Stimulated activated CD4-positive, alpha-beta T cell treated with anti-CD3 and anti-CD28 coated beads, Interleukin-12 subunit alpha, Interleukin-12 subunit beta, amount 100 ng/mL, for 24 hours (primary cell): Measurements from ENCODE around the gene SHISA9.
"Not testable (repeated sequence)": the region's sequence is repeated elsewhere in the genome, so short reads cannot be mapped to it uniquely, and the experiment has no call there.

Source experiments
- DNase-seq, 2 experiments: peaks; one replicate each; pipeline ENCODE4 v3.0.0-alpha.2; 2020; ENCODE audit warnings: low read depth in 2 of 2

The SHISA9 gene

DNA sequence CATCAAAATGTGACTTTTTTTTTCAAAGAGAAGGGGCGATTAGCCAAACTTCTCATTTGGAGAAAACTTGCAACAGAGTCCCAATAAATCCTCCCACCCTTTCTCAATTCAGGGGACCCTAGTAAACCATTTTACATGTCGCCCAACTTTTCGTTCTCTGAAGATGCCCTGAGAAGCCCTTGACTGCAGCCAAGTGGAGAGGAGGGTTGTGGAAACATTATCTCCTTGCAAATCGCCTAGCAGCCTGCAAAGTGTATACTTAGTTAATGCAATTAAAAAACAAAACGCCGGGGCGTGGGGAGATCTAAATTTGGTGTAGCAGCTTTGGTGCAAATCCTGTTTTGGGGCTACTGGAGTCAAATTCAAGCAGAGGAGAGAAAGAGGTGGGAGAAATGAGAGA, 1.2 kb upstream of the SHISA9 start:
- DNase-seq = no peak

DNA sequence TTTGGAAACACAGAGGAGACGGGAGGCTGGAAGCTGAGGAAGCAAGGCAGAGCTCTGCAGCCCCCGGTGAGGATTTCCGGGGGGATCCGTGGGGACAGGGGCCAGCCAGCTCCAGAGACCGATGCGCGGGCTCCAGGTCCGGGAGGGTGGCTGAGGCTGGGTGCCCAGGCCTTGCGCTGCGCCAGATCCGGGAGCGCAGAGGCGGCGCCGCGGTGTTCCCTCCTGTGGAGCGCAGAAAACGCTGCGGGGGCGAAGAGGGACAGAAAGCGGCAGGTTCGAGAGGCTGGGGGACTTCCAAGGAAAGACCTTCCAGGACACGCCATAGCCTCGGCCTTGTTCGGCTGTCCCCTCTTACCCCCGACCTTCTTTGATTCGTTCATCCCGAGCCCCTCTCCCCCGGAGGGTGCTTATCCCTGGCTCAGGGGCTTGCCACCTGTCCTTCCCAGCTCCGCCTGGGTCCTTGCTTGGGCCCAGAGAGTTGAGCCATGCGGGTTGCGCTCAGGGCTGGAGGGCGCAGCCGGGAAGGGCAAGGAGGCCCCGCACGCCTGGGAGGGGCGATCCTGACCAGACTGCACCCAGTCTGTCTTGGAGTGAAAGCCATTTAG, 697 bp upstream of the SHISA9 start:
- DNase-seq = no peak

DNA sequence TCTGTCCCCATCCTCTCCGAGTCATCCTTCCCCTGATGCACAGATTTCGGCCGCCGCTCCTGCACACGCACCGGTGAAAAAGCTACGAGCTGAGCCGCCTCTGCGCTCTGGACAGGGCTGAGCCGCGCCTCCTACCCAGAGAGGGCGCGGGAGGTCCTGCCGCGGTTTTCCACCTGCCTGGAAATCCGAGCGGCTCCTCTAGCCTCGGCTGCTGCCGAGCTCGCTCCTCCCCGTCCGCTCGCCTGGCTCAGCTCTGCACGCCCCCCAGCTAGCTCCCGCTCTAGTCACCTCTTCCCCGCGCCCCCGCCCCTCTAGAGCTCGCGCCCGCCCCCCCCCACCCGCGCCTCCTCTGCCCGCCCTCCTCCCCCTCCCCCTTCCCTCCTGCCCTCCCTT, 198 bp upstream of the SHISA9 start:
- no peak for DNase-seq

DNA sequence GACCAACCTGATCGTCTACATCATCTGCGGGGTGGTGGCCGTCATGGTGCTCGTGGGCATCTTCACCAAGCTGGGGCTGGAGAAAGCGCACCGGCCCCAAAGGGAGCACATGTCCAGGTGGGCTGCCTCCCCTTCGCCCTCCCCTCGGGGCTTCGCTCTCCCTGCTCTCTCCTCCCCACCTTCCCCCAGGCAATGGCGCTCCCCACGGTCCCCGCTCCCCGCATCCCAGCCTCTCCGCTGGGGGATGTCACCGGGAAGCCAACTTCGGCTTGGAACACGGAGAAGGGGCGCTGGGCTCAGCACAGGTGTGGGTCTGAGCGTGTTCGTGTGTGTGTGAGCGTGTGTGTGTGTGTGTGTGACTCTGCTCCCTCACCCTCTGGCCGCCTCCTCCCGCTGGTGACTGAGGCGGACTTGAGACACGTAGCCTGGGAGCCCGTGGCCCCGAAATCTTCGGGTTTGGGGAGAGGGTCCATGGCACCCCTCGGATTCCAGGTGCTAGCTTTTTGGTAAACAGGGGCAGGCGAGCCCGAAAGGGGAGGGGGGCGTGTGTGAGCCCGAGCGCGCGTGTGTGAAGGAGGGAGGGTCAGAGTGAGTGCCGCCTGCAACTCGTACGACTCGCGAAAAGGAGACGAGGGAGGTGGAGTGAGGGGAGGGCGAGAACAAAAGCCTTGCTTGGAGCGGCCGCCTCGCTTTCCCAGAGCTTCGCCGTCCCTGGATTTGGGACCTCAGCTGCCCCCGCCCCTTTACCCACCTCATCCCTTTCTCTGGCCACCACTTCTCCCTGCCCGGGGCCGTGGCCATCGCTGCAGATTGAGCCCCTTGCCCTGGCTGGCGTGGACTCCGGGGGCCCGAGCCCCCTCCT, 1.3 kb downstream of the SHISA9 start:
- DNase-seq = no peak

DNA sequence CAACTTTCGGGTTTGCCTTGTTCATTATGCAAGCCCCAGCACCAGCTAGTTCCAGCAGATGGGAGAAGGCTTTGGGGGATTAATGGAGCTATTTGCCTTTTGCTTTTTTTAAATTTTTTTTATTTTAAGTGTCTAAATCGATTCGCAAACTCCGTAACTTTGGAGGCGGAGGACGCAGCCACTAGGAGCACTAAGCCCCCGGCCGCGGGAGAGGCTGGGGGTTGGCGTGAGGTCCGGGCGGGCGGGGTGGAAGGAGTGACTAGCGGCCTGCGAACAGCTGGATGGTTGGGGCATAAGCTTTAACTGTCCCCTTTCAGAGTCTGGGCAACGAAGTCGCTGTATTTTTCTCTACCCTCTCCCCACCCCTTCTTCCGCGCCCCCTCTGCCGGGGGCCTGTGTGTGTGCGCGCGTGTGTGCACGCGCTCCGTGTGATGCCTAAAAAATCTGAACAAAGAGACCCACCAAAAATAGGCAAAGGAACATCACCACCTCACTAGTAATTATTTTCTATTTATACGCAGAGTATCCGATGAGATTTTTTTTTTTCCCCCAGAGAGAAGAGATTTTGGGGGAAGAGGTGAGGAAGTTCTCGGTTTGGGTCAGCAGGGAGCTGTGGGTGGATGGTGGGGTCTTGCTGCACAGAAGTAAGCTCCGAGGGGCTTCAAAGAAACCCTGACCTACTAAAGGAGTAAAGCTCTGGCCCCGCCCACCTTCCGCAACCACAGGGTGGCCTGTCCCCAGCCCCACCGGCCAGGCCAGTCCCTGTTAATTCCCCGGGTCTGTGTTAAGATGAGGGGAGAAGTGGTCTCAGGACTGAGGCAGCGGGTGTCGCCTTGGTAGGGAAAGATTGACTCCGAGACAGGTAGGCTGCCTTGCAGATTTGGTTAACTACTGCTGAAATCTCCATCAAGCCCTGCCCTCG, 2.3 kb downstream of the SHISA9 start:
- DNase-seq = no peak

- DNase-seq = no peak
These were observed 2.9 kb downstream of the SHISA9 start for GRCh38 chr16:12904329-12904671.

DNA sequence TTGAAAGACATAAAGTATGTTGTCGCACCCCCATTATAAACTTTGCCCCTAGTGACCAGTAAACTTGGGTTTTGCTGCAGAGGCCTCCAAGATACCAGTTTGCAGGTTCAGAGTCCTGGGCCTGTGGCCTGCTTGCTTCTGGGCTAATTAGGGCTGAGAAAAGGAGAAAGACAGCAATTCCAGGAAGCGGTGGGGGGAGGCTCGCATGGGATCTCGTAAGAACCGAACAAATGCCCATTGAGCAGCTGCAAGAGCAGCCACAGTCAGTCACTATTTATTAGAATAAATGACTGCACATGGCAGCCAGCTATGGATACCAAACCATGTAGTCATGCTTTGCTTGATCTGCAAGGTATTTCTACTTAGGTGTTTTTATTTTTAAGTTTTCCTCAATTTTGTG, 4.9 kb downstream of the SHISA9 start:
- DNase-seq = no peak

GRCh38 chr16:12906765-12907516, 5.5 kb downstream of the SHISA9 start:
- DNase-seq = no peak

DNA sequence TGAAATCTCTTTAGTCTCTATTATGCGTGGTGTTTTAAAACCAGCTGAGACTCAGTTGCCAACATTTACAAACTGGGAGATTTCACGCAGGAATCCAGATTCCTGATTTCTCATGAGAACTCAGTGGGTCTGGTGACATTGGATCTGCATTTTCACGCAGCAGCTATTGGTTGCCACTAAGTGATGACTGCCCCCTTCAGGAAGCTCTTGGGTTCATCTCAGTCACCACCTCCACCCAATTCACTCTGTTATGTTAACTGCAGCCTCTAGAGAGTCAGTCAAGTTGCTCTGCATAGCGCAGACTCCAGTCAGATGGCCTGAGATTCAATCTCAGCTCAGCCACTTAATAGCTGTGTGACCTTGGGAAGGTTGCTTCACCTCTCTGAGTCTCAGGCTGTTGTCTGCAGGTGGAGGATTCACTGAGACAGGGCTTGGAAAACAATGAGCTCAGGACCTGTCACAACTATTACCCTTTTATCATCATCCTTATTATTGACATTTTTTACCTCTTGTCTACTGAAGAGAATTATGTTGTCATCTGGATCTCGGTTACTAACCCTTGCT, 6.4 kb downstream of the SHISA9 start:
- no peak for DNase-seq

GRCh38 chr16:12917246-12917645, 15.8 kb downstream of the SHISA9 start:
- no peak for DNase-seq

GRCh38 chr16:12917653-12918052, 16.3 kb downstream of the SHISA9 start:
- DNase-seq = no peak

GRCh38 chr16:12920739-12921138, 19.3 kb downstream of the SHISA9 start:
- no peak for DNase-seq

GRCh38 chr16:12923640-12924039, 22.2 kb downstream of the SHISA9 start:
- DNase-seq = not testable (repeated sequence)

GRCh38 chr16:12925026-12925800, 23.8 kb downstream of the SHISA9 start:
- no peak for DNase-seq

- no peak for DNase-seq
These were observed 26.2 kb downstream of the SHISA9 start for GRCh38 chr16:12927591-12927990.

GRCh38 chr16:12930881-12931280, 29.5 kb downstream of the SHISA9 start:
- no peak for DNase-seq

- DNase-seq = no peak
These were observed 35.0 kb downstream of the SHISA9 start for GRCh38 chr16:12936391-12936790.

DNA sequence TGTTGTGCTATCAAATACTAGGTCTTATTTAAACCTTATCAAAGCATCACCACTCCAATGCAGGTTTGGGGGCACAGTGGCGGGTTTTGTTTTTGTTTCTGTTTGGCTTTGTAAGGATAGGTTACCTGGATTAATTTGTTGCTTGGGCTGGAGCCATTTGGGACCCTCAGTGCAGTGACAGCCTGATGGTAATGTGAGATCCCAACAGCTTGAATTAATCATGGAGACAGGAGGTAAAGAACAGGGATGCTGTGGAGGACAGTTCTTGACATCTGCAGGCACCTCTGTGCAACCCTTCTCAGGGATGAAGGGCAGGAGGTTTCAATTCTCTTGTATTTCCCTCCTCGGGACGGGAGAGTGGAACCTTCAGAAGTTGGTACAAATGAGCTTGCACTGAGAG, 40.5 kb downstream of the SHISA9 start:
- no peak for DNase-seq

DNA sequence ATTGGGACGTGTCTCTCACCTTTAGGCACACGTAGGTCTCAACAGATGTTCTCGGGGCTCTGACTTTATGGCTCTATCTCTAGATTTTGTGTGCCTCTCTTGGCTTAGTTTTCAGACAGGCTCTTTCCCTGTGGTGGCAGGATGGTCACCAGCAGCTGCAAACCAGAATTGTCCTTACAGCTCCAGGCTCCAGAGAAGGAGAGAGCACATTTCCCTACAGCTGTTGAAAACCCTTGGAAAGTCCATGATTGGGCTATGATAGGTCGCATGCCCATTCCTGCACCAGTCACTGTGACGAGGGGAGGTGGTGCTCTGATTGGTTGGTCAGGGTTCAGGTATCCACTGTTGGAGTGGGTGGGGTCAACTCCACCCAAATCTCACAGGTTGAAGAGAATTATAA, 41.5 kb downstream of the SHISA9 start:
- no peak for DNase-seq

DNA sequence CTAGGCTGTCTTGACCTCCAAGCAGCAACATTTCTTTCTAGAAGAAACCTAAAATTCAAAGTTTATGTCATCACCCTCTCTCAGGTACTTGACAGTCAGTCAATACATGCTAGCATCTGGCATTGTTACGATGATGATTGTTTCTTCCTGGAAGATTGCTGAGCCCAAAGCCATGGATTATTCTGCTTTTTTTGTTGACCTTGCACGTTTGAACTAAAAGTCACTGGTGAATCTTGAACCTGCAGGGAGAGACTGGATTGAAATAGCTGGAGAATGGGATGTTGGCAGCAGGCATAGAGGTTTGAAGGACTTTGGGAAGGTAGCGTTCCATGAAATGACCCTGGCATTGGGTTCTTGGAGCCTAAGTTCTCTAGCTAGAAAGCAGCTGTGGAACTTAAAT, 42.9 kb downstream of the SHISA9 start:
- no peak for DNase-seq

- DNase-seq = no peak
These were observed 50.0 kb downstream of the SHISA9 start for GRCh38 chr16:12951392-12951791.
